ENCODE data around the gene ZBTB20. TPM values are rescaled to one million over a fixed set of nuclear protein-coding genes. Genes with fewer than 3 reads are reported as not detected.

Gene ZBTB20
- total RNA-seq, 1 experiment from 2014 or later = 10.7 TPM

DNA sequence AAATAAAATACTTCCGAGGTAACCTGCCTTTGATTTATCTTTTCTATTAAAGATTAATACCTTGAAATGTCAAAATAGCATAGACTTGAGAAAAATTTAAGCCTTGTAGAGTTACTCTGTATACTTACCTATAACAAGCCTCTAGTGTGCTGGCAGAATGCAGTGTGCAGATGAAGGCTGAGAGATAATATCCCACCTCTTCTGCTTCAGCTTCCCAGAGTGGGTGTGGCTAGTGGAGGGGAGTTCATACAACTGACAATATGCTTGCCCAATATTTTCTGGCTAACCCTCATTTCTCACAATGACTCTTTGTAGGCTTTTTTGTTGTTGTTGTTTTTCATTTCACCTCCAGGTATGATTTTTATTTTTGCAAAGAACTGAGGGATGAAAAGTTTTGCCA is 15.7 kb upstream of the ZBTB20 start:
- DNase-seq (ENCODE audit: unreplicated experiment) = no peak
- no peak overlapping the region for H3K27ac Mint-ChIP-seq (ENCODE audit: low read depth, unreplicated experiment)
- ChIA-PET POLR2A (interaction anchor here (4.6 kb wide), 1 partner anchor 16 kb away, joined by 43 read pairs; the partner anchor contains the start of gene ZBTB20), CTCF (interaction anchor here (0.6 to 7.1 kb wide), 2 partner anchors 71 to 657 kb away, joined by 3 to 70 read pairs; no protein-coding TSS in a partner anchor)
- no peak overlapping the region for H3K4me3 Mint-ChIP-seq (ENCODE audit: unreplicated experiment)
- H3K4me1 Mint-ChIP-seq (ENCODE audit: insufficient read depth, unreplicated experiment) = no peaks in the 10 kb centered on the region
- no peaks in the 10 kb centered on the region for H3K36me3 Mint-ChIP-seq (ENCODE audit: insufficient read depth, unreplicated experiment)
- H3K9me3 Mint-ChIP-seq (ENCODE audit: unreplicated experiment) = no peaks in the 10 kb centered on the region
- no peaks in the 10 kb centered on the region for H3K27me3 Mint-ChIP-seq (ENCODE audit: insufficient read depth, unreplicated experiment)
- intact Hi-C loops (cut with micrococcal nuclease) = no loop called here
- TF ChIP-seq, protein P1, sequence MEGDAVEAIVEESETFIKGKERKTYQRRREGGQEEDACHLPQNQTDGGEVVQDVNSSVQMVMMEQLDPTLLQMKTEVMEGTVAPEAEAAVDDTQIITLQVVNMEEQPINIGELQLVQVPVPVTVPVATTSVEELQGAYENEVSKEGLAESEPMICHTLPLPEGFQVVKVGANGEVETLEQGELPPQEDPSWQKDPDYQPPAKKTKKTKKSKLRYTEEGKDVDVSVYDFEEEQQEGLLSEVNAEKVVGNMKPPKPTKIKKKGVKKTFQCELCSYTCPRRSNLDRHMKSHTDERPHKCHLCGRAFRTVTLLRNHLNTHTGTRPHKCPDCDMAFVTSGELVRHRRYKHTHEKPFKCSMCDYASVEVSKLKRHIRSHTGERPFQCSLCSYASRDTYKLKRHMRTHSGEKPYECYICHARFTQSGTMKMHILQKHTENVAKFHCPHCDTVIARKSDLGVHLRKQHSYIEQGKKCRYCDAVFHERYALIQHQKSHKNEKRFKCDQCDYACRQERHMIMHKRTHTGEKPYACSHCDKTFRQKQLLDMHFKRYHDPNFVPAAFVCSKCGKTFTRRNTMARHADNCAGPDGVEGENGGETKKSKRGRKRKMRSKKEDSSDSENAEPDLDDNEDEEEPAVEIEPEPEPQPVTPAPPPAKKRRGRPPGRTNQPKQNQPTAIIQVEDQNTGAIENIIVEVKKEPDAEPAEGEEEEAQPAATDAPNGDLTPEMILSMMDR (IDR thresholded peaks at IDR 0.05; ENCODE audit: unreplicated experiment) = no peak
- BruUV-seq (replicated peaks) = no TSS peak

DNA sequence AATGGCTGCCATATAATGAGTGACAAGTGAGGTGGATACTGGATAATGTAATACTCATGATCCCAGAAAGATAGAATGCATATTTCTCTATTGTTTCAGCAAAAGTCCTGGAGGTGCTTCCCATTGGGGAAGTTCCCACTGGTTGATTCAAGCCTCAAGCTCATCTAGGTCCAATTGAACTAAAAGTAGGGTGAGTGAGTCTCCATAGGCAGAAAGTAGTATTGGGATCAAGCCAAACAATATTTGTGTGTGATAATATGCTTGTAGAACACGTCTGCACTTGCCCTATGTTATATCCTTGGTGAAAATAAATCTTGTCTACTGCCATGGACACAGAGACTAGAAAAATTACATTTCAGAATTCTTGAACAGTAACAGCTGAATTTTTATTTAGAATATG is 14.8 kb upstream of the ZBTB20 start:
- DNase-seq (ENCODE audit: unreplicated experiment) = no peak
- Mint-ChIP-seq H3K27ac (ENCODE audit: low read depth, unreplicated experiment) (no peak overlapping the region), H3K9me3 (ENCODE audit: unreplicated experiment) (no peaks in the 10 kb centered on the region), H3K4me1 (ENCODE audit: insufficient read depth, unreplicated experiment) (no peaks in the 10 kb centered on the region), H3K27me3 (ENCODE audit: insufficient read depth, unreplicated experiment) (no peaks in the 10 kb centered on the region), H3K36me3 (ENCODE audit: insufficient read depth, unreplicated experiment) (no peaks in the 10 kb centered on the region), H3K4me3 (ENCODE audit: unreplicated experiment) (no peak overlapping the region)
- CTCF ChIA-PET = interaction anchor here (0.6 to 1.6 kb wide), 4 partner anchors 27 to 805 kb away, joined by 3 to 5 read pairs (median 3); no protein-coding TSS in a partner anchor
- TF ChIP-seq, protein P1 (IDR thresholded peaks at IDR 0.05; ENCODE audit: unreplicated experiment) = no peak
- BruUV-seq (replicated peaks) = no TSS peak
- intact Hi-C loops (cut with micrococcal nuclease) = no loop called here
- POLR2A ChIA-PET = interaction anchor here (0.5 to 4.6 kb wide), 5 partner anchors 15 to 656 kb away, joined by 3 to 43 read pairs (median 4); partner anchors contain the start of gene ZBTB20

DNA sequence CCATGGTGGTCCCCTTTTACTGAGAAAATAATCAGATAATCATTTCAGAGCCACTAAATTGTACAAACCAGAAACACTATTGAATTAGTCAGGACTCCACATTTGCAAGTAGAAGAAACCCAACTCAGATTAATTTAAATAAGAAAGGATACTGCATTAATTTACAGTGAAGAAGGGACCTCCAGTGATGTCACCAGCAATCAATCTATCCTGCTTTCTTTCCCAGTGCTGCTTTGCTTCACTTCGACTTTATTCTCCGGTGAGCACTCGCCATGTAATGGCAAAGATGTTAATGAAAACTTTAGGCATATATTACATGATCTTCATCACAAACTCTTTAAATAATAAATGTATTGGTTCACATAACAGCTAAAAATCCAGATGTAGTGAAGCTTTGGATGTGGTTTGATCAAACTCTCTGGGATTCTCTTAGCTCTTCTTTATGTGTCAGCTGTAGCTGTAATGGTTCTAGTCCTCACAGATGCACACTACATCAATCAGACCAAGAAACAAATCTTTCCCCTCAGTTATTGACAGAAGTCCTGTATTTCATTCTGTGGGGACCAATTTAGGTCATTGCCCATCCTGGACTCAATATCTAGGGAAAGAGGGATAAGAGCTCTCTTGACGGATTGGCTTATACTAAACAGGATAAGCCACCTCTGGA is 14.2 kb upstream of the ZBTB20 start:
- intact Hi-C loops (cut with micrococcal nuclease) = no loop called here
- POLR2A ChIA-PET = interaction anchor here (0.5 to 4.6 kb wide), 4 partner anchors 14 to 60 kb away, joined by 3 to 43 read pairs (median 4); partner anchors contain the start of gene ZBTB20
- no peaks in the 10 kb centered on the region for H3K27me3 Mint-ChIP-seq (ENCODE audit: insufficient read depth, unreplicated experiment)
- H3K27ac Mint-ChIP-seq (ENCODE audit: low read depth, unreplicated experiment) = no peak overlapping the region
- no TSS peak for BruUV-seq (replicated peaks)
- H3K4me3 Mint-ChIP-seq (ENCODE audit: unreplicated experiment) = no peak overlapping the region
- no peaks in the 10 kb centered on the region for H3K36me3 Mint-ChIP-seq (ENCODE audit: insufficient read depth, unreplicated experiment)
- CTCF ChIA-PET = interaction anchor here (0.7 to 1.6 kb wide), 3 partner anchors 26 to 659 kb away, joined by 3 to 5 read pairs (median 3); no protein-coding TSS in a partner anchor
- no peaks in the 10 kb centered on the region for H3K4me1 Mint-ChIP-seq (ENCODE audit: insufficient read depth, unreplicated experiment)
- DNase-seq (ENCODE audit: unreplicated experiment) = no peak
- TF ChIP-seq, protein P1 (IDR thresholded peaks at IDR 0.05; ENCODE audit: unreplicated experiment) = no peak
- no peaks in the 10 kb centered on the region for H3K9me3 Mint-ChIP-seq (ENCODE audit: unreplicated experiment)

DNA sequence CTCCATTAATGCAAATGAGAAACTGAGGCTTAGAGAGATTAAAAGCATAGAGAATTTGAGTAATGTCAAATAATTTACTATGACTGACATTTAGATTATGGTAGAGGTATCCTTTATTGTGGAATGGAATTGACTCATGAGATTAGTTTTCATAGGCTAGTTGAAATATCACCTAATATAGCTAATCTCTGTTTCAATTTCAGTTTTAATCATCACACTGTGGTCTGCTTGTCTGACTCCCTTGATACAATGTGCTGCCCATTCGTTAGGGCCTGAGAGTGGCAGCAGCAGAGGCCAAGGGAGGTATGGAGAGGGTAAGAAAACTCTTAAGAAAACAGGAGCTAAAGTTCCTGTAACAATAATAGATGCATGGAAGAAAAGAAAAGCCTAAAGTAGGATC is 13.2 kb upstream of the ZBTB20 start:
- Mint-ChIP-seq H3K9me3 (ENCODE audit: unreplicated experiment) (no peaks in the 10 kb centered on the region), H3K4me1 (ENCODE audit: insufficient read depth, unreplicated experiment) (no peaks in the 10 kb centered on the region), H3K27me3 (ENCODE audit: insufficient read depth, unreplicated experiment) (no peaks in the 10 kb centered on the region), H3K27ac (ENCODE audit: low read depth, unreplicated experiment) (no peak overlapping the region), H3K36me3 (ENCODE audit: insufficient read depth, unreplicated experiment) (no peaks in the 10 kb centered on the region), H3K4me3 (ENCODE audit: unreplicated experiment) (no peak overlapping the region)
- TF ChIP-seq, protein P1 (IDR thresholded peaks at IDR 0.05; ENCODE audit: unreplicated experiment) = no peak
- no peak for DNase-seq (ENCODE audit: unreplicated experiment)
- BruUV-seq (replicated peaks) = no TSS peak
- intact Hi-C loops (cut with micrococcal nuclease) = no loop called here
- ChIA-PET POLR2A (no interaction called here), CTCF (no interaction called here)

Measured in MCF 10A (cell line).